ENCODE results near the gene KCNT1. TPM values are rescaled to one million over a fixed set of nuclear protein-coding genes. Genes with fewer than 3 reads are reported as not detected.

KCNT1 gene
- total RNA-seq, 1 donor, result not detected

- H3K4me1 ChIP-seq (ENCODE audit: insufficient read depth, low read length), result no peaks in the 10 kb centered on the region
- H3K27me3 ChIP-seq (ENCODE audit: insufficient read depth, low read length), result no peaks in the 10 kb centered on the region
- H3K36me3 ChIP-seq (ENCODE audit: insufficient read depth, low read length), result peaks cover 61% of the 10 kb centered on the region
- H3K4me2 ChIP-seq (ENCODE audit: insufficient read depth, low read length), result no peak overlapping the region
- H3K9me3 ChIP-seq (ENCODE audit: low read depth, low read length), result no peaks in the 10 kb centered on the region
- H3K27ac ChIP-seq (ENCODE audit: low read depth, low read length), result no peak overlapping the region
- peak; percentile 62 for DNase-seq (ENCODE audit: insufficient read length, low spot score, missing footprints)
- no peak overlapping the region for H3K4me3 ChIP-seq (ENCODE audit: insufficient read depth, low read length)
- peaks cover 4% of the 10 kb centered on the region for H4K20me1 ChIP-seq (ENCODE audit: insufficient read depth, low read length)
- H2AFZ ChIP-seq (ENCODE audit: low read length), result no peak overlapping the region
- no peaks in the 10 kb centered on the region for H3K79me2 ChIP-seq (ENCODE audit: insufficient read depth, low read length)
- no peak for TF ChIP-seq CTCF (IDR thresholded peaks at IDR 0.05; ENCODE audit: extremely low read depth, low read depth, low read length)
Observed at GRCh38 chr9:135818718-135819475, 116.9 kb downstream of the KCNT1 start.

- peak; percentile 44 for DNase-seq (ENCODE audit: insufficient read length, low spot score, missing footprints)
Observed at GRCh38 chr9:135819905-135820304, 117.9 kb downstream of the KCNT1 start.

GRCh38 chr9:135820661-135821060, 118.7 kb downstream of the KCNT1 start:
- TF ChIP-seq CTCF (IDR thresholded peaks at IDR 0.05; ENCODE audit: extremely low read depth, low read depth, low read length), result no peak
- no peak overlapping the region for H3K27ac ChIP-seq (ENCODE audit: low read depth, low read length)
- H3K79me2 ChIP-seq (ENCODE audit: insufficient read depth, low read length), result peaks cover under 1% of the 10 kb centered on the region
- peaks cover 55% of the 10 kb centered on the region for H3K36me3 ChIP-seq (ENCODE audit: insufficient read depth, low read length)
- H3K9me3 ChIP-seq (ENCODE audit: low read depth, low read length), result no peaks in the 10 kb centered on the region
- H2AFZ ChIP-seq (ENCODE audit: low read length), result no peak overlapping the region
- no peak overlapping the region for H3K4me2 ChIP-seq (ENCODE audit: insufficient read depth, low read length)
- H3K4me3 ChIP-seq (ENCODE audit: insufficient read depth, low read length), result no peak overlapping the region
- no peak for DNase-seq (ENCODE audit: insufficient read length, low spot score, missing footprints)
- H3K4me1 ChIP-seq (ENCODE audit: insufficient read depth, low read length), result no peaks in the 10 kb centered on the region
- peaks cover 10% of the 10 kb centered on the region for H4K20me1 ChIP-seq (ENCODE audit: insufficient read depth, low read length)
- no peaks in the 10 kb centered on the region for H3K27me3 ChIP-seq (ENCODE audit: insufficient read depth, low read length)

More at GRCh38 chr9:135819905-135820304, 117.9 kb downstream of the KCNT1 start:
- Histone ChIP-seq H3K27me3 (ENCODE audit: insufficient read depth, low read length) (no peaks in the 10 kb centered on the region), H3K4me2 (ENCODE audit: insufficient read depth, low read length) (no peak overlapping the region), H4K20me1 (ENCODE audit: insufficient read depth, low read length) (peaks cover 4% of the 10 kb centered on the region), H3K79me2 (ENCODE audit: insufficient read depth, low read length) (no peaks in the 10 kb centered on the region), H3K9me3 (ENCODE audit: low read depth, low read length) (no peaks in the 10 kb centered on the region), H2AFZ (ENCODE audit: low read length) (no peak overlapping the region), H3K4me3 (ENCODE audit: insufficient read depth, low read length) (no peak overlapping the region), H3K27ac (ENCODE audit: low read depth, low read length) (no peak overlapping the region), H3K36me3 (ENCODE audit: insufficient read depth, low read length) (peaks cover 58% of the 10 kb centered on the region), H3K4me1 (ENCODE audit: insufficient read depth, low read length) (no peaks in the 10 kb centered on the region)
- no peak for TF ChIP-seq CTCF (IDR thresholded peaks at IDR 0.05; ENCODE audit: extremely low read depth, low read depth, low read length)

- H3K4me1 ChIP-seq (ENCODE audit: insufficient read depth, low read length), result no peaks in the 10 kb centered on the region
- H3K4me2 ChIP-seq (ENCODE audit: insufficient read depth, low read length), result no peak overlapping the region
- no peaks in the 10 kb centered on the region for H3K9me3 ChIP-seq (ENCODE audit: low read depth, low read length)
- peaks cover 51% of the 10 kb centered on the region for H3K36me3 ChIP-seq (ENCODE audit: insufficient read depth, low read length)
- no peak overlapping the region for H3K4me3 ChIP-seq (ENCODE audit: insufficient read depth, low read length)
- H4K20me1 ChIP-seq (ENCODE audit: insufficient read depth, low read length), result peaks cover 15% of the 10 kb centered on the region
- TF ChIP-seq CTCF (IDR thresholded peaks at IDR 0.05; ENCODE audit: extremely low read depth, low read depth, low read length), result no peak
- H3K27ac ChIP-seq (ENCODE audit: low read depth, low read length), result no peak overlapping the region
- H2AFZ ChIP-seq (ENCODE audit: low read length), result no peak overlapping the region
- H3K79me2 ChIP-seq (ENCODE audit: insufficient read depth, low read length), result peaks cover 5% of the 10 kb centered on the region
- DNase-seq (ENCODE audit: insufficient read length, low spot score, missing footprints), result peak; percentile 32
- H3K27me3 ChIP-seq (ENCODE audit: insufficient read depth, low read length), result no peaks in the 10 kb centered on the region
Observed at GRCh38 chr9:135821116-135821515, 119.1 kb downstream of the KCNT1 start.

All from osteoblast (primary cell).